ENCODE results near the gene USP7. TPM values are rescaled to one million over a fixed set of nuclear protein-coding genes. Genes with fewer than 3 reads are reported as not detected.

The USP7 gene
- polyA plus RNA-seq, 3 donors, result 2.4 to 31.7 (median 4.1) TPM

GRCh38 chr16:8956265-8957062 lies 7.2 kb downstream of the USP7 start:
- peaks cover 82% of the 10 kb centered on the region for H3K4me1 Mint-ChIP-seq
- Histone ChIP-seq H4K20me1 (ENCODE audit: insufficient read depth, low read length) (peaks cover 97% of the 10 kb centered on the region), H3K4me1 (ENCODE audit: control insufficient read depth in 1 of 2, insufficient read depth in 2 of 2, low read length in 2 of 2) (peaks cover 71 to 80% of the 10 kb centered on the region in 2 donors), H3K9me3 (replicated peaks in 1 of 2; ENCODE audit: control insufficient read depth in 1 of 2, insufficient read depth in 1 of 2, low read length in 2 of 2) (no peaks in the 10 kb centered on the region), H3K9ac (ENCODE audit: insufficient read depth, low read length, poor library complexity, severe bottlenecking) (no peak overlapping the region), H2AFZ (ENCODE audit: insufficient read depth, low read depth, low read length, poor library complexity, severe bottlenecking) (no peak overlapping the region), H3K27me3 (ENCODE audit: control insufficient read depth in 2 of 2, insufficient read depth in 2 of 2, low read length in 2 of 2) (no peaks in the 10 kb centered on the region), H3K27ac (ENCODE audit: low read depth in 1 of 2, low read length in 2 of 2) (peak overlapping the region; percentile 28 to 59), H3K4me3 (replicated peaks in 1 of 3; ENCODE audit: low read depth in 2 of 3, low read length in 3 of 3) (peak overlapping the region in 1 of 3 experiments; percentile 31), H3K36me3 (replicated peaks in 1 of 2; ENCODE audit: control insufficient read depth in 1 of 2, insufficient read depth in 2 of 2, low read length in 2 of 2) (no peaks in the 10 kb centered on the region), H3K4me2 (replicated peaks; ENCODE audit: extremely low read depth, low read length, poor library complexity, severe bottlenecking) (peak overlapping the region; percentile 42), H3K79me2 (ENCODE audit: insufficient read depth, low read length) (peaks cover 96% of the 10 kb centered on the region)
- H3K36me3 Mint-ChIP-seq, result peaks cover 0 to 8% of the 10 kb centered on the region in 2 donors
- peaks cover 0 to 2% (median 0%) of the 10 kb centered on the region in 3 donors for H3K27me3 Mint-ChIP-seq (ENCODE audit: low read depth in 3 of 3)
- TF ChIP-seq CTCF (IDR thresholded peaks at IDR 0.05), result no peak
- H3K4me3 Mint-ChIP-seq, result no peak overlapping the region
- no peaks in the 10 kb centered on the region for H3K9me3 Mint-ChIP-seq
- intact Hi-C loops (cut with micrococcal nuclease), result loop anchor here in 1 of 2 donors (10.0 kb wide), 2 partner anchors 52 to 322 kb away; no protein-coding TSS in a partner anchor
- H3K27ac Mint-ChIP-seq, result peak overlapping the region; percentile 59 to 87 (median 76)
- 94% methylated on average over 17 of the region's 21 CpGs for WGBS (ENCODE audit: insufficient coverage)
- no peak for DNase-seq

- WGBS (ENCODE audit: insufficient coverage), result no CpG with 5 or more reads among the region's 2 CpGs
- Histone ChIP-seq H4K20me1 (ENCODE audit: insufficient read depth, low read length) (peaks cover 97% of the 10 kb centered on the region), H3K27ac (ENCODE audit: low read depth in 1 of 2, low read length in 2 of 2) (peak overlapping the region in 1 of 2 donors; percentile 59), H3K27me3 (ENCODE audit: control insufficient read depth in 2 of 2, insufficient read depth in 2 of 2, low read length in 2 of 2) (no peaks in the 10 kb centered on the region), H3K9ac (ENCODE audit: insufficient read depth, low read length, poor library complexity, severe bottlenecking) (no peak overlapping the region), H3K4me1 (ENCODE audit: control insufficient read depth in 1 of 2, insufficient read depth in 2 of 2, low read length in 2 of 2) (peaks cover 68 to 78% of the 10 kb centered on the region in 2 donors), H3K4me2 (replicated peaks; ENCODE audit: extremely low read depth, low read length, poor library complexity, severe bottlenecking) (peak overlapping the region; percentile 12), H3K4me3 (replicated peaks in 1 of 3; ENCODE audit: low read depth in 2 of 3, low read length in 3 of 3) (no peak overlapping the region), H3K36me3 (replicated peaks in 1 of 2; ENCODE audit: control insufficient read depth in 1 of 2, insufficient read depth in 2 of 2, low read length in 2 of 2) (no peaks in the 10 kb centered on the region), H2AFZ (ENCODE audit: insufficient read depth, low read depth, low read length, poor library complexity, severe bottlenecking) (no peak overlapping the region), H3K79me2 (ENCODE audit: insufficient read depth, low read length) (peaks cover 96% of the 10 kb centered on the region), H3K9me3 (replicated peaks in 1 of 2; ENCODE audit: control insufficient read depth in 1 of 2, insufficient read depth in 1 of 2, low read length in 2 of 2) (no peaks in the 10 kb centered on the region)
- intact Hi-C loops (cut with micrococcal nuclease), result loop anchor here in 1 of 2 donors (10.0 kb wide), 2 partner anchors 51 to 321 kb away; no protein-coding TSS in a partner anchor
- no peak for TF ChIP-seq CTCF (IDR thresholded peaks at IDR 0.05)
- Mint-ChIP-seq H3K4me1 (peaks cover 80% of the 10 kb centered on the region), H3K36me3 (peaks cover 0 to 8% of the 10 kb centered on the region in 2 donors), H3K27me3 (ENCODE audit: low read depth in 3 of 3) (peaks cover 0 to 2% (median 0%) of the 10 kb centered on the region in 3 donors), H3K9me3 (no peaks in the 10 kb centered on the region), H3K4me3 (no peak overlapping the region), H3K27ac (peak overlapping the region; percentile 37 to 87 (median 73))
- DNase-seq, result no peak
Measured at GRCh38 chr16:8955828-8956227, 7.9 kb downstream of the USP7 start.
